CD4-positive, alpha-beta T cell treated with Interleukin-6 for 4 hours (primary cell): ENCODE measurements around the gene FADS3.
A peak's percentile ranks its signal among the peaks of the same experiment; 100 is the strongest.

ENCODE experiments used
- DNase-seq: peaks from one replicate; pipeline ENCODE4 v3.0.0-alpha.2; 2020; ENCODE audit warnings: mixed read lengths

Gene FADS3

GRCh38 chr11:61891331-61892084, at the start of gene FADS3:
Gene FADS3 (minus strand): TSS chr11:61891545. CDS start chr11:61891381, 164 bp downstream.
- DNase-seq: peak; percentile 72

- DNase-seq: no peak
Observed at GRCh38 chr11:61940466-61940865, 49.1 kb upstream of the FADS3 start.

GRCh38 chr11:61935861-61936260, 44.5 kb upstream of the FADS3 start:
- no peak for DNase-seq

- no peak for DNase-seq
Observed at GRCh38 chr11:61930933-61931332, 39.6 kb upstream of the FADS3 start.

GRCh38 chr11:61928606-61929005, 37.3 kb upstream of the FADS3 start:
- DNase-seq: no peak

GRCh38 chr11:61927501-61927900, 36.2 kb upstream of the FADS3 start:
- DNase-seq: no peak

- DNase-seq: no peak
Observed at GRCh38 chr11:61926235-61926634, 34.9 kb upstream of the FADS3 start.

GRCh38 chr11:61925736-61926135, 34.4 kb upstream of the FADS3 start:
- DNase-seq: no peak

- no peak for DNase-seq
Observed at GRCh38 chr11:61924064-61924455, 32.7 kb upstream of the FADS3 start.

GRCh38 chr11:61923166-61924063, 32.1 kb upstream of the FADS3 start:
- DNase-seq: no peak

- DNase-seq: no peak
Observed at GRCh38 chr11:61922539-61922938, 31.2 kb upstream of the FADS3 start.

GRCh38 chr11:61921446-61921845, 30.1 kb upstream of the FADS3 start:
- no peak for DNase-seq

GRCh38 chr11:61919705-61920631, 28.6 kb upstream of the FADS3 start:
- DNase-seq: no peak

- no peak for DNase-seq
Observed at GRCh38 chr11:61918938-61919704, 27.8 kb upstream of the FADS3 start.

GRCh38 chr11:61918251-61918937, 27.0 kb upstream of the FADS3 start:
- no peak for DNase-seq

GRCh38 chr11:61917334-61918109, 26.2 kb upstream of the FADS3 start, which contains the start of gene RAB3IL1:
Gene RAB3IL1 (minus strand): TSS chr11:61917566. CDS start chr11:61917367, 199 bp downstream.
- DNase-seq: no peak

- no peak for DNase-seq
Observed at GRCh38 chr11:61916737-61917333, 25.5 kb upstream of the FADS3 start.

- DNase-seq: no peak
Observed at GRCh38 chr11:61914471-61915171, 23.3 kb upstream of the FADS3 start.

GRCh38 chr11:61913699-61914395, 22.5 kb upstream of the FADS3 start:
- no peak for DNase-seq
